Neural cell (in vitro differentiated cells): ENCODE data around the gene TRIM58. TPM values are rescaled to one million over a fixed set of nuclear protein-coding genes. Genes with fewer than 3 reads are reported as not detected.

Experiments
- polyA plus RNA-seq: library from polyadenylated mRNA; depleted of rRNA; stranded (reverse); fragments of >200 nt; gene quantifications from 2 replicates; pipeline ENCODE4 v1.2.3, GENCODE V29; 2014

The TRIM58 gene
- polyA plus RNA-seq, 1 donor from 2014 or later: 0.12 TPM

Other genes starting within 250 kb of the TRIM58 start
- gene OR13G1, start 177.4 kb upstream of the TRIM58 start, polyA plus RNA-seq: not detected in 2 replicates
- not detected in 2 replicates for gene OR6F1, start 140.5 kb upstream of the TRIM58 start, polyA plus RNA-seq
- not detected in 2 replicates for gene OR14K1, start 118.6 kb upstream of the TRIM58 start, polyA plus RNA-seq
- not detected in 2 replicates for gene OR14A2, start 109.0 kb upstream of the TRIM58 start, polyA plus RNA-seq
- gene OR1C1, start 96.6 kb upstream of the TRIM58 start, polyA plus RNA-seq: not detected in 2 replicates
- gene OR14A16, start 33.1 kb upstream of the TRIM58 start, polyA plus RNA-seq: not detected in 2 replicates
- not detected in 2 replicates for gene OR11L1, start 15.3 kb upstream of the TRIM58 start, polyA plus RNA-seq
- 1.1 TPM in 1 of 2 replicates, not detected in the other for gene OR2W3, start 38.4 kb downstream of the TRIM58 start, polyA plus RNA-seq
- gene OR2T8, start 63.1 kb downstream of the TRIM58 start, polyA plus RNA-seq: not detected in 2 replicates
- not detected in 2 replicates for gene OR2AJ1, start 67.7 kb downstream of the TRIM58 start, polyA plus RNA-seq
- gene OR2L8, start 91.7 kb downstream of the TRIM58 start, polyA plus RNA-seq: not detected in 2 replicates
- not detected in 2 replicates for gene OR2AK2, start 108.0 kb downstream of the TRIM58 start, polyA plus RNA-seq
- 0.10 TPM in 1 of 2 replicates, not detected in the other for gene OR2L5, start 156.5 kb downstream of the TRIM58 start, polyA plus RNA-seq
- gene OR2L2, start 172.9 kb downstream of the TRIM58 start, polyA plus RNA-seq: 0.14 TPM in 1 of 2 replicates, not detected in the other
- 0.10 and 0.27 TPM in 2 replicates for gene OR2L3, start 189.6 kb downstream of the TRIM58 start, polyA plus RNA-seq
- 1.2 TPM in 1 of 2 replicates, not detected in the other for gene OR2L13, start 238.0 kb downstream of the TRIM58 start, polyA plus RNA-seq